Duodenal mucosa (tissue), 2 donors: Measurements from ENCODE around the gene ACAP3.

Source experiments
- H3K27ac ChIP-seq: one replicate; pipeline ENCODE4 v1.7.0; 2013; ENCODE audit warnings: low read depth, low read length
- H3K27me3 ChIP-seq, 2 donors: one replicate each; pipeline ENCODE4 v1.7.0; 2013; ENCODE audit warnings: low read length in 2 of 2, control low read depth in 1 of 2; ENCODE audit not compliant: insufficient read depth in 2 of 2, control insufficient read depth in 1 of 2
- H3K36me3 ChIP-seq, 2 donors: one replicate each; pipeline ENCODE4 v1.7.0; 2013; ENCODE audit warnings: low read length in 2 of 2, control low read depth in 1 of 2; ENCODE audit not compliant: insufficient read depth in 2 of 2, control insufficient read depth in 1 of 2
- H3K4me1 ChIP-seq, 2 donors: one replicate each; pipeline ENCODE4 v1.7.0; 2013; ENCODE audit warnings: low read length in 2 of 2, control low read depth in 1 of 2; ENCODE audit not compliant: insufficient read depth in 2 of 2, control insufficient read depth in 1 of 2
- H3K4me3 ChIP-seq, 2 donors: one replicate each; pipeline ENCODE4 v1.7.0; 2013; ENCODE audit warnings: low read length in 2 of 2, low read depth in 1 of 2
- H3K9ac ChIP-seq, 2 donors: one replicate each; pipeline ENCODE4 v1.7.0; 2013; ENCODE audit warnings: low read length in 2 of 2, low read depth in 1 of 2
- H3K9me3 ChIP-seq, 2 donors: one replicate each; pipeline ENCODE4 v1.7.0; 2013; ENCODE audit warnings: low read length in 2 of 2, control low read depth in 1 of 2; ENCODE audit not compliant: control insufficient read depth in 1 of 2

The ACAP3 gene

DNA sequence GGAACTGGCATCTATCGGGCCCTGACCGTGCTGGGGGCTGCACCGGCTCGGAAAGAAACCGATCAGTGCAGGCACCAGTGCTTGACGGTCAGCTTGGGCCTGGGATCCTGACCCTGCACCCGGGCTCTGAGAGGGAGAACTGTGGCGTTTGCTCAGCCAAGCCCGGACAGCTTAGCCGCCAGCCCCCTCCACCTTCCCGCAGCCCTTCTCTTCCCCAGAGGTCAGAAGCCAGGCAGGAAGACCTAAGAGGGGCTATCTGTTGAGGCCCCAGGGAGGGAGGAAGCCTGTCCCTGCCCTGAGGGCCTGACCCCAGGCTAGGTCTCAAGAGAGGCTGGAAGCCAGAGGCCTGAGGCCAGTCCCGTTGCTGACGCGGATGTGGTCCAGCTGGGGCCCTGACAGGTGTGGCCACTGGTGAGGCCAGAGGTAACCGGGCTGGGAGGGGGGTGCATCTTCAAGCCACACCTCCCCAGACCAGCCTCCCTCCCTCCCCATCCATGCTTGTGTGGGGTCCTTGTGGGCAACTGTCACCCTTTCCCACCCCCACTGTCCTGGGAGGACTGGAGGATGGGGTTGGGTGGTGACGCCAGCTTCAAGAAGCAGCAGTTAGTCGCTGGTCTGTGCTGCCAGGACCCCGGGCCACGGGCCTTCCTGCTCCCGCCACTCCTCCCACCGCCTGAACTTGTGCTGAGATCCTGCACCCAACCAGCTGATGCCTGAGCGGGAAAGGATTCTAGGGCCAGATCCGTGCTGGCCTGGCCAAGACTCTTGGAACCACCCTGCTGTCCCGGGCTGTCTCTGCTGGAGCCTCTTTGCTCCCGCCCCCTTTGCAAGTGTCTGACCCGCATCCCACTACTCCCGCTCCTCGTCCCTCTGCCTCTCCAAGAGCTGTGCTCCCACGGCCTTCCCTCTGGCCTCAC is 44.0 kb upstream of the ACAP3 start:
- H3K36me3 ChIP-seq: no peaks in the 10 kb centered on the region
- H3K9me3 ChIP-seq: no peaks in the 10 kb centered on the region
- peak overlapping the region; percentile 10 for H3K27ac ChIP-seq
- peaks cover 22 to 27% of the 10 kb centered on the region in 2 donors for H3K4me1 ChIP-seq
- H3K9ac ChIP-seq: no peak overlapping the region
- peaks cover 18 to 29% of the 10 kb centered on the region in 2 donors for H3K27me3 ChIP-seq
- no peak overlapping the region for H3K4me3 ChIP-seq

DNA sequence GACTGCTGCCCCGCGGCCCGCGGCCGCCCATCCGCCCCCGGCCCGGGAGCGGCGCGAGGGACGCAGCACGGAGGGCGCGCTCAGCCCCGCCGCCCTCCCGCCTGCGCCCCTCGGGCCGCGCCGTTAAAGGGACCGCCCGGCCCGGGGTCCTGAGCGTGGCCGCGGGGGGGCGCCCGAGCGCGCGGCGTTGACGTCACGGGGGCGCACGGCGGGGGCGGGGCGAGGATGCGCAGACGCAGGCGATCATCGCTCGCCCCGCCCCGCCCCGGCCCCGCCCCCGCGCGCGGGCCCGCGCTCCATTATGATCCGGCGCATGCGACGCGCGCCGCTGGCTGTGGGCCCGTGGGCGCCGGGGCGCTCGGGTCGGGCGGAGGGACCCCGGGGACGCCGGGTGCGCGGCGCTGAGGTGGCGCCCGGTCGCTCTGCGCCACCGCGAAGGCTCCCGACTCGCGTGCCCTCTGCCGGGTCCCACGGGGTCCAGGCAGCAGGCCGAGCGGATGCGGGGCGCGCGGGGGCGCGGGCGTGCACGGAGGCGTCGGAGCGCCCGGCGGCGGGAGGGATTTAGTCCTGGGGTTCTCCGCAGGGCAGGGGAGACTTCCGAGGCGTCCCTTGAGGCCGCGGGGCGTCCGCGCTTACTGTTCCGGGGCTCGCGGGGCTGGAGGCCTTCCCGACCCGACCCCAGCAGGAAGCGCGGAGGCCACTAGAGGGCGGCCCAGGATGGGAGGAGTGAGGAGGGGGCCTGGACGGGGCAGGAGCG is 41.7 kb upstream of the ACAP3 start, which contains the start of gene DVL1:
Gene DVL1 (minus strand): TSS at position 163 of the 757 bp plus-strand sequence. CDS start 353 bp downstream, outside the sequence.
- H3K4me1 ChIP-seq: peaks cover 42 to 47% of the 10 kb centered on the region in 2 donors

DNA sequence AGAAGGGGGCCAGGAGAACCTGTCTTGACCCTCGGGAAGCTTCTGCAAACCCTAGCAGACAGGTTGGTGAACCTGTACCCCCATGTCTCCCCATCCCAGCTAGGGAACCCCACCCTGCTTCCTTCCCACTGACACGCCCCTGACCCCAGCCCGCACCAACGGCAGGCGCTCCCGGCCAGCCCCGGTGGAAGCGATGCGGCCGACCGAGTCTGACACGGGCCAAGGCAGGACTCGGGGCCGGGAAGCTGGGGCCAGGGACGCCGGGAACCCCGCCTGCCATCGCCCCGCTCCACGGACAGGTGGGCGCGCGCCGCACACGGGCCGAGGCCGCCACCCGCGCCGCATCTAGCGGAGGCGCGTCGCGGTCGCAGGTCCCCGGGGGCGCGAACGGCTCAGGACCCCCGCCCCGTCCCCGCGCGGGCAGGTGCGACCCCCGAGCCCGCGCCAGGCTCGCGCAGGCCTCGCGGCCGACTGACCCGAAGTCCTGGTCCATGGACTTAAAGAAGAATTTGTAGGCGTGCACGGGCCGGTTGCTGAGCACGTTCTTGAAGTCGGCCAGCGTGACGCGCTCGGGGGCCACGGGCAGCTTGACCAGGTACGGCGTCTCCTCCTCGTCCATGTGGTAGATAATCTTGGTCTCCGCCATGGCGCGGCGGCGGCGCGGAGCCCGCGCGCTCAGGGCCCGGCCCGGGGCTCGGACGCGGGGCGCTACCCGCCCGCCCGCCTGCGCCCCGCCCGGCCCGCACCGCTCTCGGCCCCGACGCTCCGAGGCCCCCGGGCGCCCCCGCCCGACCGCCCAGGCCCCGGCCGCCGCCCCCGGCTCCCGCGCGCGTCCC is 40.9 kb upstream of the ACAP3 start:
- H3K9me3 ChIP-seq: no peaks in the 10 kb centered on the region
- H3K27me3 ChIP-seq: peaks cover 12 to 17% of the 10 kb centered on the region in 2 donors
- peak overlapping the region; percentile 58 to 64 for H3K9ac ChIP-seq
- no peaks in the 10 kb centered on the region for H3K36me3 ChIP-seq
- H3K4me3 ChIP-seq: peak overlapping the region; percentile 68 to 82
- H3K27ac ChIP-seq: peak overlapping the region; percentile 43
- peaks cover 43 to 48% of the 10 kb centered on the region in 2 donors for H3K4me1 ChIP-seq

More for the DNA sequence above, 41.7 kb upstream of the ACAP3 start, which contains the start of gene DVL1:
- peak within 1 kb of the TSS; percentile 52 for H3K27ac ChIP-seq
- H3K9me3 ChIP-seq: no peaks in the 10 kb centered on the region
- no peaks in the 10 kb centered on the region for H3K36me3 ChIP-seq
- peak within 1 kb of the TSS; percentile 68 to 82 for H3K4me3 ChIP-seq
- peaks cover 18 to 24% of the 10 kb centered on the region in 2 donors for H3K27me3 ChIP-seq
- peak within 1 kb of the TSS; percentile 58 to 64 for H3K9ac ChIP-seq

DNA sequence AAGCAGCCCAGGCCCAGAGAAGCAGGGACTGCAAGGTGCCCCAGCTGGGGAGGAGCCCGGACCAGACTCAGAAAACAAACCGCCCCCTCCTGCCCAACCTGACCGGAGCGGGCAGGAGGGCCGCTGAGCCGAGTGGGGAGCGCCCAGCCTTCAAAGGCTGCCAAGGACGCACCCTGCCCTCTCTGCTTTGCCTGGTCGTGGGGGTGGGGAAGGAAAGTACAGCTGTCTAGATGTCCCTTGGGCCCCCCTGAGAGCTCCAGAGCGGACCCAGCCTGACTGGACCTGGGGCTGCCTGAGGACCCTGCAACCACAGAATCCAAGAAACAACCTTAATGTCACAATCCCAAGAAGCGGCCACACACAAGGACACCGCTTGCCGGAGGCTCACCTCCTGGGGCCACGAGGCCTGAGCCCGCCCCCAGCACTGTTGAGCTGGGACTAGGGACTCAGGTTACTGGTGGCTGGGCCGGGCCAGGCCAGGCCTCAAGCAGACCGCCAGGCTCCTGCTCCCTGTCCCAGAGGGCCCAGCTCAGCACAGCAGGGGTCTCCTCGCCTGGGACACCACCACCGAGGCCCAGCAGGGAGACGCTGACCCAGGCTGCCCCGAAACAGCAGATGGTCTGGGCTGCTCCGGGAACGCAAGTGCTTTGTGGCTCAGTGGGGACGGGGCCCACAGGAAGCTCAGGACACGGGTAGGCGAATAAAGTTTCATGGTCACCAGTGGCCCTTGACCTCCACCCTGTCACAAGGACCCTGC is 40.1 kb upstream of the ACAP3 start:
- Histone ChIP-seq H3K4me1 (peaks cover 40 to 44% of the 10 kb centered on the region in 2 donors), H3K4me3 (peak overlapping the region; percentile 68 to 82), H3K36me3 (no peaks in the 10 kb centered on the region), H3K27me3 (peaks cover 4 to 9% of the 10 kb centered on the region in 2 donors), H3K27ac (peak overlapping the region; percentile 43), H3K9ac (peak overlapping the region; percentile 58 to 64), H3K9me3 (no peaks in the 10 kb centered on the region)

DNA sequence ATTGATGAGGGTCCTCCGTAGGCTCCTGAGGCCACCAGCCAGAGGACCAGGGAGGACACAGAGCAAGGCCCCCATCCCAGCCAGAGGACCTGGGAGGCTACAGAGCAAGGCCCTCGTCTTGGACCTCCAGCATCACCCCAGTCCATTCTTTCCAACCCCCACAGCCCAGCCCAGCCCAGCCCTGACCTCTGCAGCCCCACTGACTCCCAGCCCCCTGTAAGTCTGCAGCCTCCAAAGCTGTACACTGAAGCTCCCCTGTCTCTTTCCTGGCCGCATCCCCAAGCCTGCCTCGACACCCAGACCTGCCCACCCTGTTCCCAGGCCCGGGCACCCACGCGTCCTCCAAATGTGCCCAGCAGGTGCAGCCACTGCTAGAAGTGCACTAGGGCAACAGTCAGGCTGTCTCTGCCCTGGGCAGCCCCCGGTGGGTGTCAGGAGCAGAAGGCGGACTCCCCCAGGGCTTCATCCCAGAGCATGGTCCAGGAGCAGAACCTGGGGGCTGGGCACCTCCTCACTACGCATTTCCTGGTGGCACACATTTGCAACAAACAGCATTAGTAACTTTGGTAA is 39.4 kb upstream of the ACAP3 start:
- H3K27ac ChIP-seq: peak overlapping the region; percentile 43
- peak overlapping the region; percentile 68 to 82 for H3K4me3 ChIP-seq
- H3K36me3 ChIP-seq: no peaks in the 10 kb centered on the region
- H3K4me1 ChIP-seq: peaks cover 34 to 41% of the 10 kb centered on the region in 2 donors
- peaks cover 0 to 4% of the 10 kb centered on the region in 2 donors for H3K27me3 ChIP-seq
- peak overlapping the region; percentile 58 to 69 for H3K9ac ChIP-seq
- no peaks in the 10 kb centered on the region for H3K9me3 ChIP-seq

DNA sequence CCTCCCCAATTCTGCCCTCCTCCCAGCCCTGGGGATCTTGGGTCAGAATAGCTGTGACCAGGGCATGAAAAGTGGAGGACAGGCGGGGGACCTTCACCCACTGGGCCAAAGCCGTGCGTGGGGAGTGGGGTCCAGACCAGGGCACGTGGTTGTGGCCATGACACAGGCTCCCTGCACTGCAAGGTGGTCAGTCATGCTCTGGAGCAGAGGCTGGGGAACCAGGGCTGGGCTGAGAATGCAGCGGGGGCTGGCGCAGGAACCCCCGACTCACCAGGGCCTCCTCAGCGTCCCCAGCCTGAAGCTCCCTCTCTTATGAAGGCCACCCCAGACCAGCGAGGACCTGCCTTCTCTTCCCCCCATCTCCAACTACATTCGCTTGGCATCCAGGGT is 38.8 kb upstream of the ACAP3 start:
- H3K9ac ChIP-seq: no peak overlapping the region

DNA sequence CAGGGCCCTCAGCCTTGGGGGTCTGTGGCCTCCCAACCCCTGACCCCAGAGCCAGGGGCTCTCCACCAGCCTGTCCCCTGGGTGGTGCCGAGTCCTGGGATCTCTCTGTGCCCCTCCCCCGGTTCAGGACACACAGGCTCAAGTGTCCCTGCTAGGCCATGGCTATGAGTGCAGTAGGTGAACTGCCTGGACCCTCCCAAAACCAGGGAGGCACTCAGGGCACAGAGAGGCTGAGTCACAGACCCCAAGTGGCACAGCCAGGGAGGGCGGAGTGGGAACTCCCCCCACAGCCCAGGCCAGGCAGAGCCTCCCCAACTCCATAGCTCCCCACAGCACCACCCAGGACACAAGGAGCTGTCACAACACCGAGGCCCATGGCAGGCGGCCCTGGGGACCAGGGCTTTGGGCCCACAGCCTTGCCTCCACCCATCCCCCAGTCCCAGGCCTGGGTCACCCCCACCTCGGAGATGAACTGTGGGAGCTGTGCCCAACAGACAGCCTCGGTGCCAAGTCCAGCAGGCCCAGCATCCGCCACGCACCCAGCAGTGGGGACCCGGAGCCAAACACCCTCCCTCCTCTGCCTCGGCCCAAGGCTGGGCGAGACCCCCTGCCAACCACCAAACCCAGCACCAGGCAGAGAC is 38.2 kb upstream of the ACAP3 start:
- H3K9me3 ChIP-seq: no peaks in the 10 kb centered on the region
- no peak overlapping the region for H3K9ac ChIP-seq
- no peak overlapping the region for H3K27ac ChIP-seq
- H3K4me1 ChIP-seq: peaks cover 34 to 41% of the 10 kb centered on the region in 2 donors
- peak overlapping the region in 1 of 2 donors; percentile 8 for H3K4me3 ChIP-seq
- H3K36me3 ChIP-seq: peaks cover 6 to 10% of the 10 kb centered on the region in 2 donors
- H3K27me3 ChIP-seq: no peaks in the 10 kb centered on the region

More for the DNA sequence above, 38.8 kb upstream of the ACAP3 start:
- no peak overlapping the region for H3K27ac ChIP-seq
- no peaks in the 10 kb centered on the region for H3K9me3 ChIP-seq
- no peaks in the 10 kb centered on the region for H3K27me3 ChIP-seq
- peak overlapping the region in 1 of 2 donors; percentile 8 for H3K4me3 ChIP-seq
- peaks cover 34 to 41% of the 10 kb centered on the region in 2 donors for H3K4me1 ChIP-seq
- peaks cover under 1 to 4% of the 10 kb centered on the region in 2 donors for H3K36me3 ChIP-seq

DNA sequence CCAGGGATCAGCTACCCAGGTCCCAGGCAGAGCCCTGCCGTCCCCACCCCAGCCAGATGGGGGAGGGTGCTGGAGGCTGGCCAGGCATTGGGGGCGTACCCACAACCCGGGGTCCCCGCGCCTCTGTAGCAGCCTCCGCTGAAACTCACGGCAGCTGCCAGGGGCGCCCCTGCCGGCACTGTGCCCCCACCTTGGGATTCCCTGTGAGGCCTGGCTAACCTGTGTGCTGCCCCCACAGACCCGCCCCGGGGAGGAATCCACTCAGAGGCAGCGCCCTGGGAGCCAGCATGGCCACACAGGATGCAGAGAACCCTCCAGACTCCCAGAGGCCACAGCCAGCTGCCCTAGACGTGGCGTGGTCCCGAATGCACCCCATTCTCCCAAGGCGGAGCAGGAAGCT is 37.7 kb upstream of the ACAP3 start:
- Histone ChIP-seq H3K4me3 (peak overlapping the region in 1 of 2 donors; percentile 15), H3K9ac (peak overlapping the region in 1 of 2 donors; percentile 25), H3K9me3 (no peaks in the 10 kb centered on the region), H3K4me1 (peaks cover 34 to 41% of the 10 kb centered on the region in 2 donors), H3K36me3 (peaks cover 7 to 16% of the 10 kb centered on the region in 2 donors), H3K27ac (no peak overlapping the region), H3K27me3 (no peaks in the 10 kb centered on the region)
